ENCODE measurements around the gene EEF1E1. TPM values are rescaled to one million over a fixed set of nuclear protein-coding genes. Genes with fewer than 3 reads are reported as not detected.

Gene EEF1E1
- total RNA-seq, 1 donor from 2014 or later = 119 TPM

- no peak overlapping the region for H2AFZ ChIP-seq (replicated peaks)
- TF ChIP-seq EZH2phosphoT487 (IDR thresholded peaks at IDR 0.05) (no peak), EZH2 (IDR thresholded peaks at IDR 0.05) (no peak), CTCF (IDR thresholded peaks at IDR 0.05) (no peak)
- H3K4me1 ChIP-seq = peaks cover 3% of the 10 kb centered on the region
- no peak overlapping the region for H3K4me2 ChIP-seq
- Mint-ChIP-seq H3K4me3 (no peak overlapping the region), H3K27me3 (ENCODE audit: insufficient read depth, low read depth) (peaks cover 6% of the 10 kb centered on the region), H3K9me3 (peaks cover 2% of the 10 kb centered on the region), H3K4me1 (peaks cover 2% of the 10 kb centered on the region), H3K36me3 (no peaks in the 10 kb centered on the region), H3K27ac (no peak overlapping the region)
- H3K9me3 ChIP-seq (ENCODE audit: low read depth) = no peaks in the 10 kb centered on the region
- no peaks in the 10 kb centered on the region for H3K27me3 ChIP-seq
- no peaks in the 10 kb centered on the region for H3F3A ChIP-seq (ENCODE audit: low read depth)
- no peaks in the 10 kb centered on the region for H3K79me2 ChIP-seq (ENCODE audit: low read depth)
- no peak overlapping the region for H3K9ac ChIP-seq
- no peak for DNase-seq (ENCODE audit: low spot score)
- H3K4me3 ChIP-seq = no peak overlapping the region
- H4K20me1 ChIP-seq (ENCODE audit: low read depth) = no peaks in the 10 kb centered on the region
- H3K36me3 ChIP-seq = no peaks in the 10 kb centered on the region
- no peak overlapping the region for H3K27ac ChIP-seq
Observed at GRCh38 chr6:8110725-8111124, 8.4 kb upstream of the EEF1E1 start.

GRCh38 chr6:8110117-8110721 lies 7.9 kb upstream of the EEF1E1 start:
- no peaks in the 10 kb centered on the region for H3K36me3 ChIP-seq
- H3K4me1 Mint-ChIP-seq = peaks cover 2% of the 10 kb centered on the region
- no peaks in the 10 kb centered on the region for H3K9me3 ChIP-seq (ENCODE audit: low read depth)
- no peak for DNase-seq (ENCODE audit: low spot score)
- no peak overlapping the region for H3K27ac ChIP-seq
- TF ChIP-seq EZH2phosphoT487 (IDR thresholded peaks at IDR 0.05) (no peak), EZH2 (IDR thresholded peaks at IDR 0.05) (no peak), CTCF (IDR thresholded peaks at IDR 0.05) (no peak)
- no peaks in the 10 kb centered on the region for H3F3A ChIP-seq (ENCODE audit: low read depth)
- no peak overlapping the region for H3K9ac ChIP-seq
- H3K36me3 Mint-ChIP-seq = no peaks in the 10 kb centered on the region
- peaks cover 3% of the 10 kb centered on the region for H3K4me1 ChIP-seq
- H4K20me1 ChIP-seq (ENCODE audit: low read depth) = no peaks in the 10 kb centered on the region
- H3K4me2 ChIP-seq = no peak overlapping the region
- peaks cover 2% of the 10 kb centered on the region for H3K9me3 Mint-ChIP-seq
- no peak overlapping the region for H3K4me3 ChIP-seq
- H3K27ac Mint-ChIP-seq = no peak overlapping the region
- H3K4me3 Mint-ChIP-seq = no peak overlapping the region
- peaks cover 6% of the 10 kb centered on the region for H3K27me3 Mint-ChIP-seq (ENCODE audit: insufficient read depth, low read depth)
- H3K27me3 ChIP-seq = no peaks in the 10 kb centered on the region
- no peak overlapping the region for H2AFZ ChIP-seq (replicated peaks)
- no peaks in the 10 kb centered on the region for H3K79me2 ChIP-seq (ENCODE audit: low read depth)

- no peaks in the 10 kb centered on the region for H3K36me3 Mint-ChIP-seq
- no peaks in the 10 kb centered on the region for H4K20me1 ChIP-seq (ENCODE audit: low read depth)
- no peak for TF ChIP-seq EZH2phosphoT487 (IDR thresholded peaks at IDR 0.05)
- TF ChIP-seq EZH2 (IDR thresholded peaks at IDR 0.05) = no peak
- no peak for TF ChIP-seq CTCF (IDR thresholded peaks at IDR 0.05)
- H3K27ac Mint-ChIP-seq = no peak overlapping the region
- H3K4me3 Mint-ChIP-seq = no peak overlapping the region
- no peak overlapping the region for H3K9ac ChIP-seq
- DNase-seq (ENCODE audit: low spot score) = no peak
- H3K27me3 Mint-ChIP-seq (ENCODE audit: insufficient read depth, low read depth) = peaks cover 6% of the 10 kb centered on the region
- H3K79me2 ChIP-seq (ENCODE audit: low read depth) = no peaks in the 10 kb centered on the region
- no peaks in the 10 kb centered on the region for H3F3A ChIP-seq (ENCODE audit: low read depth)
- no peak overlapping the region for H2AFZ ChIP-seq (replicated peaks)
- no peaks in the 10 kb centered on the region for H3K9me3 ChIP-seq (ENCODE audit: low read depth)
- no peaks in the 10 kb centered on the region for H3K36me3 ChIP-seq
- no peaks in the 10 kb centered on the region for H3K27me3 ChIP-seq
- peaks cover 3% of the 10 kb centered on the region for H3K4me1 ChIP-seq
- no peak overlapping the region for H3K27ac ChIP-seq
- H3K4me1 Mint-ChIP-seq = peaks cover 2% of the 10 kb centered on the region
- peaks cover 2% of the 10 kb centered on the region for H3K9me3 Mint-ChIP-seq
- H3K4me2 ChIP-seq = no peak overlapping the region
- no peak overlapping the region for H3K4me3 ChIP-seq
Observed at GRCh38 chr6:8108759-8109539, 6.6 kb upstream of the EEF1E1 start.

Data from neural progenitor cell (in vitro differentiated cells).